EH (cell line): Measurements from ENCODE around the gene MRGPRF.

Experiments used
- DNase-seq: peaks from one replicate; pipeline ENCODE4 v3.0.0-alpha.2; 2015; ENCODE audit warnings: low read depth

Gene MRGPRF

GRCh38 chr11:69022260-69022659, 9.2 kb upstream of the MRGPRF start:
- DNase-seq: no peak

- DNase-seq: peak; percentile 86
Observed at GRCh38 chr11:69018924-69019323, 5.9 kb upstream of the MRGPRF start.

- no peak for DNase-seq
Observed at GRCh38 chr11:69017951-69018350, 4.9 kb upstream of the MRGPRF start.

GRCh38 chr11:69014898-69015549, 2.0 kb upstream of the MRGPRF start:
- no peak for DNase-seq

GRCh38 chr11:69014084-69014851, 1.2 kb upstream of the MRGPRF start:
- DNase-seq: peak; percentile 50

GRCh38 chr11:69012092-69013008, 696 bp downstream of the MRGPRF start:
- DNase-seq: peak; percentile 63

- DNase-seq: no peak
Observed at GRCh38 chr11:69011624-69012091, 1.4 kb downstream of the MRGPRF start.

GRCh38 chr11:69010964-69011623, 2.0 kb downstream of the MRGPRF start:
- peak; percentile 91 for DNase-seq

GRCh38 chr11:69010361-69010891, 2.6 kb downstream of the MRGPRF start:
- DNase-seq: peak; percentile 54

GRCh38 chr11:69009441-69010211, 3.4 kb downstream of the MRGPRF start:
- peak; percentile 13 for DNase-seq

- DNase-seq: peak; percentile 98
Observed at GRCh38 chr11:69008737-69009440, 4.2 kb downstream of the MRGPRF start.

GRCh38 chr11:69007975-69008381, 5.1 kb downstream of the MRGPRF start:
- peak; percentile 60 for DNase-seq

GRCh38 chr11:69006816-69007215, 6.2 kb downstream of the MRGPRF start:
- DNase-seq: no peak

- no peak for DNase-seq
Observed at GRCh38 chr11:69005631-69006368, 7.2 kb downstream of the MRGPRF start.

- no peak for DNase-seq
Observed at GRCh38 chr11:69005183-69005630, 7.8 kb downstream of the MRGPRF start.

- no peak for DNase-seq
Observed at GRCh38 chr11:69004411-69005182, 8.4 kb downstream of the MRGPRF start.

GRCh38 chr11:69003866-69004367, 9.1 kb downstream of the MRGPRF start:
- no peak for DNase-seq

- no peak for DNase-seq
Observed at GRCh38 chr11:69003301-69003865, 9.7 kb downstream of the MRGPRF start.
